WERI-Rb-1 (cell line): ENCODE data around the gene C10orf71.

Experiments
- DNase-seq: peaks from one replicate; pipeline ENCODE4 v3.0.0-alpha.2; 2020
- H3K27ac ChIP-seq: fragments of 250-450 bp; sonication (Bioruptor Pico); 2 replicates; pipeline ENCODE4 v1.5.1; 2020; ENCODE audit warnings: mild to moderate bottlenecking, moderate library complexity
- H3K27me3 ChIP-seq: fragments of 250-450 bp; sonication (Bioruptor Pico); 2 replicates; pipeline ENCODE4 v1.5.1; 2021; ENCODE audit warnings: mild to moderate bottlenecking, low read depth, moderate library complexity; ENCODE audit not compliant: insufficient read depth, severe bottlenecking
- H3K36me3 ChIP-seq: fragments of 250-450 bp; sonication (Bioruptor Pico); 2 replicates; pipeline ENCODE4 v1.5.1; 2020; ENCODE audit warnings: mild to moderate bottlenecking, moderate library complexity
- H3K4me3 ChIP-seq: 2 replicates; pipeline ENCODE4 v1.5.1; 2011; ENCODE audit warnings: low read depth, mild to moderate bottlenecking, control low read depth, low read length
- H3K9me3 ChIP-seq: fragments of 250-450 bp; sonication (Bioruptor Pico); 2 replicates; pipeline ENCODE4 v1.5.1; 2021; ENCODE audit warnings: mild to moderate bottlenecking, moderate library complexity; ENCODE audit not compliant: severe bottlenecking
- TF ChIP-seq, protein P1 (sequence below): IDR thresholded peaks from 2 replicates; pipeline ENCODE4 v1.5.1; 2011; ENCODE audit warnings: low read depth, mild to moderate bottlenecking, control low read depth, inconsistent platforms, low read length

The C10orf71 gene

GRCh38 chr10:49365275-49365674 is 66.3 kb downstream of the C10orf71 start:
- H3K27ac ChIP-seq, result no peak overlapping the region
- DNase-seq, result no peak
- H3K9me3 ChIP-seq, result no peaks in the 10 kb centered on the region
- peaks cover 13% of the 10 kb centered on the region for H3K27me3 ChIP-seq
- TF ChIP-seq, protein P1, sequence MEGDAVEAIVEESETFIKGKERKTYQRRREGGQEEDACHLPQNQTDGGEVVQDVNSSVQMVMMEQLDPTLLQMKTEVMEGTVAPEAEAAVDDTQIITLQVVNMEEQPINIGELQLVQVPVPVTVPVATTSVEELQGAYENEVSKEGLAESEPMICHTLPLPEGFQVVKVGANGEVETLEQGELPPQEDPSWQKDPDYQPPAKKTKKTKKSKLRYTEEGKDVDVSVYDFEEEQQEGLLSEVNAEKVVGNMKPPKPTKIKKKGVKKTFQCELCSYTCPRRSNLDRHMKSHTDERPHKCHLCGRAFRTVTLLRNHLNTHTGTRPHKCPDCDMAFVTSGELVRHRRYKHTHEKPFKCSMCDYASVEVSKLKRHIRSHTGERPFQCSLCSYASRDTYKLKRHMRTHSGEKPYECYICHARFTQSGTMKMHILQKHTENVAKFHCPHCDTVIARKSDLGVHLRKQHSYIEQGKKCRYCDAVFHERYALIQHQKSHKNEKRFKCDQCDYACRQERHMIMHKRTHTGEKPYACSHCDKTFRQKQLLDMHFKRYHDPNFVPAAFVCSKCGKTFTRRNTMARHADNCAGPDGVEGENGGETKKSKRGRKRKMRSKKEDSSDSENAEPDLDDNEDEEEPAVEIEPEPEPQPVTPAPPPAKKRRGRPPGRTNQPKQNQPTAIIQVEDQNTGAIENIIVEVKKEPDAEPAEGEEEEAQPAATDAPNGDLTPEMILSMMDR, result no peak
- no peak overlapping the region for H3K4me3 ChIP-seq
- H3K36me3 ChIP-seq, result no peaks in the 10 kb centered on the region

- TF ChIP-seq, protein P1, result no peak
- Histone ChIP-seq H3K9me3 (no peaks in the 10 kb centered on the region), H3K27me3 (peaks cover 11% of the 10 kb centered on the region), H3K27ac (no peak overlapping the region), H3K36me3 (no peaks in the 10 kb centered on the region), H3K4me3 (no peak overlapping the region)
- no peak for DNase-seq
These were observed 66.9 kb downstream of the C10orf71 start for GRCh38 chr10:49365675-49366415.

GRCh38 chr10:49366460-49366859 is 67.5 kb downstream of the C10orf71 start:
- no peak for DNase-seq

GRCh38 chr10:49367600-49367999 is 68.6 kb downstream of the C10orf71 start:
- Histone ChIP-seq H3K4me3 (no peak overlapping the region), H3K27ac (no peak overlapping the region), H3K36me3 (no peaks in the 10 kb centered on the region), H3K27me3 (peaks cover 10% of the 10 kb centered on the region), H3K9me3 (no peaks in the 10 kb centered on the region)
- no peak for DNase-seq
- TF ChIP-seq, protein P1, result no peak

More at GRCh38 chr10:49366460-49366859, 67.5 kb downstream of the C10orf71 start:
- H3K27me3 ChIP-seq, result peaks cover 10% of the 10 kb centered on the region
- H3K27ac ChIP-seq, result no peak overlapping the region
- H3K9me3 ChIP-seq, result no peaks in the 10 kb centered on the region
- H3K4me3 ChIP-seq, result no peak overlapping the region
- TF ChIP-seq, protein P1, result no peak
- no peaks in the 10 kb centered on the region for H3K36me3 ChIP-seq

GRCh38 chr10:49368256-49368655 is 69.3 kb downstream of the C10orf71 start:
- TF ChIP-seq, protein P1, result no peak
- Histone ChIP-seq H3K27me3 (peaks cover 10% of the 10 kb centered on the region), H3K4me3 (no peak overlapping the region), H3K27ac (no peak overlapping the region), H3K36me3 (no peaks in the 10 kb centered on the region), H3K9me3 (no peaks in the 10 kb centered on the region)
- no peak for DNase-seq
